Testis (tissue), 3 donors: ENCODE data around the gene TNRC6C. TPM values are rescaled to one million over a fixed set of nuclear protein-coding genes. Genes with fewer than 3 reads are reported as not detected.
A peak's percentile ranks its signal among the peaks of the same experiment; 100 is the strongest.

Experiments
- DNase-seq: peaks from one replicate; pipeline ENCODE4 v3.0.0-alpha.2; 2019
- H3K27ac ChIP-seq, 2 donors: fragments of 200-600 bp; sonication (generic); one replicate each; pipeline ENCODE4 v1.5.1; 2019
- H3K27me3 ChIP-seq: fragments of 200-600 bp; sonication (generic); one replicate; pipeline ENCODE4 v1.5.1; 2019
- H3K36me3 ChIP-seq: fragments of 200-600 bp; sonication (generic); one replicate; pipeline ENCODE4 v1.5.1; 2017; ENCODE audit warnings: low read depth; ENCODE audit errors: missing control alignments
- H3K4me1 ChIP-seq: fragments of 200-600 bp; sonication (generic); one replicate; pipeline ENCODE4 v1.5.1; 2019
- H3K4me3 ChIP-seq, 2 donors: fragments of 200-600 bp; sonication (generic); one replicate each; pipeline ENCODE4 v1.5.1; 2017 to 2019
- H3K9me3 ChIP-seq: fragments of 200-600 bp; sonication (generic); one replicate; pipeline ENCODE4 v1.5.1; 2017
- POLR2A ChIP-seq: fragments of 450-650 bp; IDR thresholded peaks from one replicate; pipeline ENCODE4 v1.6.1; 2017; ENCODE audit warnings: antibody characterized with exemption, mild to moderate bottlenecking, moderate library complexity
- WGBS, 2 donors: methylation state at CpG; one replicate each; pipeline ENCODE4 v1.1.5; 2018; 5-methylcytosine and 5-hydroxymethylcytosine counted together
- intact Hi-C: fragments of 100-400 bp; cut with DNase I; formaldehyde crosslinking; loops from one replicate; pipeline ENCODE4 v1.15.1; 2023; ENCODE audit warnings: low total_unique reads
- polyA plus RNA-seq: library from polyadenylated mRNA; stranded (reverse); fragments of 350-450 nt; fragmentation: Illumina TruSeq; extraction: RNeasy Lipid Tissue Mini Kit (QIAGEN cat#74804); gene quantifications from one replicate; pipeline ENCODE4 v1.2.3, GENCODE V29; 2014; ENCODE audit warnings: low read depth, low replicate concordance; ENCODE audit not compliant: insufficient read depth
- total RNA-seq, 2 donors: library from RNA; depleted of rRNA; stranded (reverse); fragments of >200 nt; gene quantifications; one replicate each; pipeline ENCODE4 v1.2.3, GENCODE V29; 2016
- TF ChIP-seq, protein P1 (sequence below), 3 experiments: fragments of 450-650 bp in 2 of 3; fragments of 200-600 bp in 1 of 3; sonication (generic) in 1 of 3; IDR thresholded peaks; one replicate each; pipeline ENCODE4 v1.5.1; 2016 to 2019; ENCODE audit warnings: antibody characterized with exemption in 3 of 3, mild to moderate bottlenecking in 2 of 3, moderate library complexity in 1 of 3

TNRC6C gene
- total and polyA plus RNA-seq, 3 donors from 2014 or later = 26.2 to 35.6 (median 27.4) TPM

DNA sequence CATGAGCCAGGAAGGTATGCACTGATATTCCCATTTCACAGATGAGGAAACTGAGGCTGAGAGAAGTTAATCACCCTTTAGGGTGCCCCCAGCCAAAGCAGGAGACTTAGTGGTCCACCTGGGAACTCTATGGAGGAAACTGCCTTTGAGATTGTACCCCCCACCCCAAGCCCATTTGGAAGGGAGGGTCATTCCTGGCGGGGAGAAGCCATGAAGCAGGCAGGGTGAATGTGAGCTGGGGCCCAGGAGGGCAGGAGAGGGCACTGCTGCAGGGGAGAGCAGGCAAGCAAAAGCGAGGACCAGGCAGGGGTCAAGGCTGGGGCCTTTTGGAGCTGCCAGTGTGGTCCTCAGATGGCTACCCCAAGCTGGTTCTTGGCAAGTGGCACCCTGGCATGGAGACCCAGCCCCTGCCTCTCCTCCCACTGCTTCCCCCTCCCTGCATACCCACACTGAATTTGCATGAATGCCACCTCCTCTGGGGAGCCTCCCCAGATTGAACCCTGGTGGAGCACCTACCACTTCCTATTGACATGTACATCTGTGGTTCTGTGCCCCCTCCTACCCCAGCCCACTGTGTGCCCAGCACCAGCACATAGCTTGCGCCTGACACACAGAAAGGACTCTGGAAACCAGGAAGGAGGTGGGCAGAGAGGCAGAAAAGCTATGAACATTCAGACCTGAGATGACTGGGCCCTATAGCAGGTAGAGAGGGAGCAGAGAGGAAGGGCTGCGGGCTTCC lies 171.0 kb downstream of the TNRC6C start:
- TF ChIP-seq, protein P1, sequence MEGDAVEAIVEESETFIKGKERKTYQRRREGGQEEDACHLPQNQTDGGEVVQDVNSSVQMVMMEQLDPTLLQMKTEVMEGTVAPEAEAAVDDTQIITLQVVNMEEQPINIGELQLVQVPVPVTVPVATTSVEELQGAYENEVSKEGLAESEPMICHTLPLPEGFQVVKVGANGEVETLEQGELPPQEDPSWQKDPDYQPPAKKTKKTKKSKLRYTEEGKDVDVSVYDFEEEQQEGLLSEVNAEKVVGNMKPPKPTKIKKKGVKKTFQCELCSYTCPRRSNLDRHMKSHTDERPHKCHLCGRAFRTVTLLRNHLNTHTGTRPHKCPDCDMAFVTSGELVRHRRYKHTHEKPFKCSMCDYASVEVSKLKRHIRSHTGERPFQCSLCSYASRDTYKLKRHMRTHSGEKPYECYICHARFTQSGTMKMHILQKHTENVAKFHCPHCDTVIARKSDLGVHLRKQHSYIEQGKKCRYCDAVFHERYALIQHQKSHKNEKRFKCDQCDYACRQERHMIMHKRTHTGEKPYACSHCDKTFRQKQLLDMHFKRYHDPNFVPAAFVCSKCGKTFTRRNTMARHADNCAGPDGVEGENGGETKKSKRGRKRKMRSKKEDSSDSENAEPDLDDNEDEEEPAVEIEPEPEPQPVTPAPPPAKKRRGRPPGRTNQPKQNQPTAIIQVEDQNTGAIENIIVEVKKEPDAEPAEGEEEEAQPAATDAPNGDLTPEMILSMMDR (IDR thresholded peaks at IDR 0.05) = no peak
- TF ChIP-seq POLR2A = no peak
- Histone ChIP-seq H3K9me3 (no peaks in the 10 kb centered on the region), H3K27ac (no peak overlapping the region), H3K27me3 (no peaks in the 10 kb centered on the region), H3K4me1 (peaks cover 25% of the 10 kb centered on the region), H3K36me3 (no peaks in the 10 kb centered on the region), H3K4me3 (no peak overlapping the region)
- 73 to 77% methylated on average over 4 of the region's 4 CpGs for WGBS, 2 donors
- DNase-seq = no peak
- intact Hi-C loops = no loop called here

DNA sequence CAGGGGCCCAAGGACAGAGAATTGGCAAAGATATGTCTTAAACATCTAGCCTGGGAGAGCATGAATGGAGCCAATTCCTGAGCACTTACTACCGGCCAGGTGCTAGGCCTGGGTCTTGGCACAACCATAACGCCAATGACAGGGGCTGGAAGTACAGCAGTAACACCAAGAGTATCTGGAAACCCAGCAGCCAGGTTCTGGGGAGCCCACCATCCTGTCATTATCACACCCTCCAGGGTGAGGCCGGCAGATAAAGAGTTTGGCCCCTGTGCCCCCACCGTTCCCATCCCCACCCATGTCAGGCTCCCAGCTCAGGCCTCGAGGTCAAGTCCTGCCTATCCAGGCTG lies 171.6 kb downstream of the TNRC6C start:
- no peak overlapping the region for H3K27ac ChIP-seq
- TF ChIP-seq POLR2A = no peak
- TF ChIP-seq, protein P1 (IDR thresholded peaks at IDR 0.05) = no peak
- H3K27me3 ChIP-seq = no peaks in the 10 kb centered on the region
- peaks cover 25% of the 10 kb centered on the region for H3K4me1 ChIP-seq
- no peak overlapping the region for H3K4me3 ChIP-seq
- H3K36me3 ChIP-seq = no peaks in the 10 kb centered on the region
- intact Hi-C loops = no loop called here
- no peak for DNase-seq
- H3K9me3 ChIP-seq = no peaks in the 10 kb centered on the region
- WGBS, 2 donors = 56 to 57% methylated on average over 4 to 5 of the region's 5 CpGs

DNA sequence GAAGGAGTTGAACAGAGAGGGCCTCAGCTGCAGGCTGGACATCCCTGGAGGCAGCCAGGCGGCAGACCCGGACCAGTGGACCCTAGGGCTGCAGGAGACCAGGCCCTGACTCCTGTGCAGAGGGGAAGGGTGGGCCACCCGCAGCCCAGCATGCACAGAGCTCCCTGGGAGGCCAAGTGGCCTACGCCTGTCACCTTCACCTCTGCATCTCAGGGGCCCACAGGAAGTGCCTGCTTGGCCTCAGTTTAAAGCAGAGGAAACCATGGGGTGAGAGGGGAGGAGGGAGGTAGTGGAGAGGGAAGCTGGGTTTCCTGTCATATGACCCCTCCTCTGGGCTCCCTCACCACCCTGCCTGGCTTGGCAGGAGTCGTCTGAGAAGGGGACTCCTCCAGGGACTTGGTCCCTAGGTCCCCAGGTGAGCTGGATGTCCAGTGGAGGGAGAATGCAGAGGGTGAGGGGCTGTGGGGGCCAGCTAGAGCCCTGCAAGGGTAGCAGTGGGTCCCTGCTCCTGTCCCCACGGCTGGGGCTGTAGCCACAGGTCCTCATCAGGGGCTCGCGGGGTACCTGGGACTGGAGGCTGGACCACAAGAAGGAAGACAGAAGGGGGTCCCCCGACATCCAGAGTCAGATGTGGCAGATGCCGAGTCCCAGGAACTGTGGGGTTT lies 172.1 kb downstream of the TNRC6C start, which contains the start of gene TMC8:
TSS of gene TMC8 (plus strand) at position 335 of the 665 bp plus-strand sequence. CDS start 818 bp downstream, outside the sequence.
- Histone ChIP-seq H3K27me3 (no peaks in the 10 kb centered on the region), H3K36me3 (no peaks in the 10 kb centered on the region), H3K4me3 (peak within 1 kb of the TSS in 1 of 2 donors; percentile 39), H3K27ac (no peak within 1 kb of the TSS), H3K9me3 (no peaks in the 10 kb centered on the region), H3K4me1 (peaks cover 25% of the 10 kb centered on the region)
- no peak for DNase-seq
- 63 to 73% methylated on average over 5 to 10 of the region's 10 CpGs for whole genome bisulfite sequencing, 2 donors
- intact Hi-C loops = no loop called here
- TF ChIP-seq POLR2A = no peak
- TF ChIP-seq, protein P1 (IDR thresholded peaks at IDR 0.05) = no peak

DNA sequence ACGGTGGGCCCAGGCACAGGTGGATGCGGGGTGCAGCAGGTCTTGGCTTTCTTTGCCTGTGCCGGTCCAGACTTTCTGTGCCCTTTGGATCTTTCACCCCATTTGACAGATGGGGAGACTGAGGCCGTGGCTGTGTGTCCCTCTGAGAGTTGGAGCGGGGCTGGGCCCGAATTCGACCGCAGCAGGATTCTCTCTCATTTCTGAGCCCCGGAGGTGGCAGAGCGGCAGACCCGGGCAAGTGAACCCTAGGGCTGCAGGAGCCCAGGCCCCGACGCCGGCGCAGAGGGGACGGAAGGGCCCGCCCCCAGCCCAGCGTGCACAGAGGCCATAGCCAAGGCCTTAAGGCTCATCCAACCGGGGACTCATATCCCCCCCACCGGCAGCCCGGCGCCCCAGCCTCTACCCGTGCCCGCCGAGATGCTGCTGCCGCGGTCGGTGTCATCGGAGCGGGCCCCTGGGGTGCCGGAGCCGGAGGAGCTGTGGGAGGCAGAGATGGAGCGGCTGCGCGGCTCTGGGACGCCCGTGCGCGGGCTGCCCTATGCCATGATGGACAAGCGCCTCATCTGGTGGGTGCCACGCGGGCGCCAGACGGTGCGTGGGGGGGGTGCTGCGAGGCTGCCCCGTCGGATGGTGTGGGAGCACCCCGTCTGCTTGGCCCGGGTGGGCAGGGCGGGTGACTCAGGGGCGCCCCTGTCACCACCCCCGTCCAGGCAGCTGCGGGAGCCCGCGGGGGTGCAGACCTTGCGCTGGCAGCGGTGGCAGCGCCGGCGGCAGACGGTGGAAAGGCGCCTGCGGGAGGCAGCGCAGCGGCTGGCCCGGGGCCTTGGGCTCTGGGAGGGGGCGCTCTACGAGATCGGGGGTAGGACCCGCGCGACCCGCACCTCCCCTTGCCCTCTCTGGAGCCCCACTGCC lies 172.9 kb downstream of the TNRC6C start:
- peaks cover 25% of the 10 kb centered on the region for H3K4me1 ChIP-seq
- H3K27me3 ChIP-seq = no peaks in the 10 kb centered on the region
- peak overlapping the region in 1 of 2 donors; percentile 39 for H3K4me3 ChIP-seq
- H3K36me3 ChIP-seq = no peaks in the 10 kb centered on the region
- DNase-seq = no peak
- H3K9me3 ChIP-seq = no peaks in the 10 kb centered on the region
- WGBS, 2 donors = 30 to 49% methylated on average over 4 to 70 of the region's 74 CpGs
- no peak overlapping the region for H3K27ac ChIP-seq
- intact Hi-C loops = no loop called here
- TF ChIP-seq POLR2A = no peak
- TF ChIP-seq, protein P1 (IDR thresholded peaks at IDR 0.05) = no peak
